T-cell (primary cell): Measurements from ENCODE around the gene PRDM16. TPM values are rescaled to one million over a fixed set of nuclear protein-coding genes. Genes with fewer than 3 reads are reported as not detected.

Experiments used
- ATAC-seq, 4 experiments: fragments of 200-7000 bp in 3 of 4; fragments of 150-1000 bp in 1 of 4; cut with Tn5 transposase; replicated peaks in 1 of 4; 1 replicate in 3 of 4; 2 replicates in 1 of 4; pipeline ENCODE4 v1.10.0; 2021; ENCODE audit warnings: moderate library complexity in 3 of 4, mild to moderate bottlenecking in 2 of 4, moderate number of reproducible peaks in 1 of 4
- CTCF ChIA-PET, 2 donors: fragments of 300-600 bp; sonication (Branson Sonifier 250); formaldehyde crosslinking; loops; one replicate each; lab custom pipeline; 2022; ENCODE audit warnings: antibody characterized with exemption in 2 of 2; lab: Charles Lee
- POLR2A ChIA-PET, 2 donors: fragments of 300-600 bp; sonication (Branson Sonifier 250); formaldehyde crosslinking; loops; one replicate each; lab custom pipeline; 2022; ENCODE audit warnings: antibody characterized with exemption in 2 of 2; lab: Charles Lee
- DNase-seq, 35 experiments: peaks; one replicate each; pipeline versions ENCODE4 v3.0.0 to v3.0.0-alpha.2; 2013 to 2023
- H3K27ac ChIP-seq: one replicate; pipeline ENCODE4 v1.5.1; 2013; ENCODE audit warnings: low read length
- H3K27me3 ChIP-seq, 2 experiments: replicated peaks in 1 of 2; 1 replicate in 1 of 2; 2 replicates in 1 of 2; pipeline versions ENCODE4 v1.6.1 to v1.7.0; 2013; ENCODE audit warnings: low read length in 1 of 2, mixed read lengths in 1 of 2; ENCODE audit not compliant: control insufficient read depth in 2 of 2, insufficient read depth in 2 of 2; ENCODE audit errors: extremely low read depth in 1 of 2
- H3K36me3 ChIP-seq, 2 donors: 1 replicate in 1 of 2; 2 replicates in 1 of 2; pipeline versions ENCODE4 v1.6.1 to v1.7.0; 2013; ENCODE audit warnings: low read length in 1 of 2; ENCODE audit not compliant: control insufficient read depth in 2 of 2, insufficient read depth in 1 of 2; ENCODE audit errors: extremely low read depth in 1 of 2
- H3K4me1 ChIP-seq, 2 experiments: 1 replicate in 1 of 2; 2 replicates in 1 of 2; pipeline versions ENCODE4 v1.6.1 to v1.7.0; 2013; ENCODE audit warnings: low read length in 2 of 2, mixed read lengths in 1 of 2; ENCODE audit not compliant: insufficient read depth in 2 of 2, control insufficient read depth in 1 of 2; ENCODE audit errors: extremely low read depth in 1 of 2
- H3K4me3 ChIP-seq, 2 donors: 1 replicate in 1 of 2; 2 replicates in 1 of 2; pipeline versions ENCODE4 v1.5.1 to v1.7.0; 2013; ENCODE audit warnings: mild to moderate bottlenecking in 2 of 2, low read length in 1 of 2, moderate library complexity in 1 of 2; ENCODE audit not compliant: control insufficient read depth in 1 of 2; ENCODE audit errors: extremely low read depth in 1 of 2
- H3K9me3 ChIP-seq: 2 replicates; pipeline ENCODE4 v1.7.0; 2013
- H3K27ac Mint-ChIP-seq, 2 donors: one replicate each; pipeline ENCODE4 v1.8.0; 2020 to 2021; ENCODE audit warnings: mild to moderate bottlenecking in 2 of 2, mixed read lengths in 2 of 2
- H3K27me3 Mint-ChIP-seq, 2 donors: one replicate each; pipeline ENCODE4 v1.8.0; 2021 to 2022; ENCODE audit warnings: mixed read lengths in 2 of 2
- H3K36me3 Mint-ChIP-seq: one replicate; pipeline ENCODE4 v1.8.0; 2021; ENCODE audit warnings: mixed read lengths
- H3K4me1 Mint-ChIP-seq, 3 donors: one replicate each; pipeline ENCODE4 v1.8.0; 2020 to 2022; ENCODE audit warnings: mixed read lengths in 3 of 3, mild to moderate bottlenecking in 1 of 3
- H3K4me3 Mint-ChIP-seq, 3 donors: one replicate each; pipeline ENCODE4 v1.8.0; 2020 to 2022; ENCODE audit warnings: mild to moderate bottlenecking in 3 of 3, mixed read lengths in 3 of 3, moderate library complexity in 3 of 3
- H3K9me3 Mint-ChIP-seq, 3 donors: one replicate each; pipeline ENCODE4 v1.8.0; 2020 to 2022; ENCODE audit warnings: mixed read lengths in 3 of 3
- WGBS: methylation state at CpG from one replicate; pipeline ENCODE4 v1.1.5; 2013; ENCODE audit warnings: missing lambda C conversion rate; ENCODE audit not compliant: insufficient coverage; 5-methylcytosine and 5-hydroxymethylcytosine counted together
- total RNA-seq, 35 experiments: library from RNA in 6 of 35; stranded (reverse) in 6 of 35; fragments of 120-200 nt in 1 of 35; gene quantifications; one replicate each; pipeline versions ENCODE4 v1.2.1 to v1.2.4 and lab custom pipeline; 2013 to 2026

The PRDM16 gene
- total RNA-seq, 5 donors from 2014 or later (not counting 1 experiment from before 2014, with no cell fraction given): 0.15 to 0.70 (median 0.24) TPM; not detected in 1

DNA sequence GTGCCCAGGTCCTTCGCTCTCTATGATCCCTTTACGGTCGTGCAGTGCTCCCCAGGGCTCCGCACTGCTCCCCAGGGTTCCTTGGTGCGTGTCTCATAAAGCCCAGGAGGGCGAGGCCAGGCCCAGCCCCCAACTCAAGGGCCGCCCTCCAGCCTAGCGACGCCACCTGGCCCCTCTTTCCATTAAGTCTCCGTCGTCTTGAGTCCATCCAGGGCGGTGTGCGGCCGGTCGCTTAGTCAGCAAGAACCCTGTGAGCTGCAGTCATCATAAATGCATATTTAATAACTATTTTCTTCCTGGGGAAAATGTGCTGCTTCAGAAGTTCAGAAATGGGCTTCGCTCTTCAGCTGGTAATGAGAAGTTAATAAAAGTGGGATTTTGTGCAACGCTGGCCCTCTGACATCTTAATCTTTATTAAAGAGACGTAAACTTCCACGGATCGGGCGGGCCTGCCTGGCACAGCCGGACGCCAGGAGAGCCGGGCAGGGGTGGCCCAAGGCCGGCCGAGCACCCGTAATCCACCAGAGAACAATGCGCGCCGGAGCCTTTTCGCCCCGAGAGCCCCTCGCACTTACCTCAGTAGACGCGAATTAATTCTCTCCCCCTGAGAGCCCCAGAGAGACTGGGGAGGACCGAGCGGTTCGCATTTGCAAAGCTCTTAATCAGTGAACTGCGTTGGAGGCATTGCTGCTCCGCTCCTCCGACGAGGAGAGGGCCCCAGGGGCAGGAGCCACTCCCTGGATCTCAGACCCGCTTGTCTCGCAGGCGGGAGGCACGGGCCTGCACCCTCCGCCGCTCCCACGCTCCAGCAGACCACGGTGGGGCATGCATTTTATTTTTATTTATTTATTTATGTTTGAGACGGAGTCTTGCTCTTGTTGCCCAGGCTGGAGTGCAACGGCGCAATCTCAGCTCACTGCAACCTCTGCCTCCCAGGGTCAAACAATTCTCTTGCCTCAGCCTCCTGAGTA is 197.1 kb downstream of the PRDM16 start:
- H3K27me3 ChIP-seq: peaks cover 0 to 29% of the 10 kb centered on the region in 2 experiments
- Mint-ChIP-seq H3K4me1 (no peaks in the 10 kb centered on the region), H3K9me3 (no peaks in the 10 kb centered on the region), H3K27me3 (peaks cover 3 to 4% of the 10 kb centered on the region in 2 donors), H3K36me3 (no peaks in the 10 kb centered on the region), H3K4me3 (no peak overlapping the region), H3K27ac (no peak overlapping the region)
- DNase-seq (no peak), ATAC-seq (no peak)
- WGBS: 95% methylated on average over 38 of the region's 53 CpGs
- CTCF ChIA-PET: no interaction called here
- no peaks in the 10 kb centered on the region for H3K36me3 ChIP-seq
- H3K9me3 ChIP-seq: no peaks in the 10 kb centered on the region
- POLR2A ChIA-PET: no interaction called here
- H3K4me3 ChIP-seq: no peak overlapping the region
- no peaks in the 10 kb centered on the region for H3K4me1 ChIP-seq
- no peak overlapping the region for H3K27ac ChIP-seq

DNA sequence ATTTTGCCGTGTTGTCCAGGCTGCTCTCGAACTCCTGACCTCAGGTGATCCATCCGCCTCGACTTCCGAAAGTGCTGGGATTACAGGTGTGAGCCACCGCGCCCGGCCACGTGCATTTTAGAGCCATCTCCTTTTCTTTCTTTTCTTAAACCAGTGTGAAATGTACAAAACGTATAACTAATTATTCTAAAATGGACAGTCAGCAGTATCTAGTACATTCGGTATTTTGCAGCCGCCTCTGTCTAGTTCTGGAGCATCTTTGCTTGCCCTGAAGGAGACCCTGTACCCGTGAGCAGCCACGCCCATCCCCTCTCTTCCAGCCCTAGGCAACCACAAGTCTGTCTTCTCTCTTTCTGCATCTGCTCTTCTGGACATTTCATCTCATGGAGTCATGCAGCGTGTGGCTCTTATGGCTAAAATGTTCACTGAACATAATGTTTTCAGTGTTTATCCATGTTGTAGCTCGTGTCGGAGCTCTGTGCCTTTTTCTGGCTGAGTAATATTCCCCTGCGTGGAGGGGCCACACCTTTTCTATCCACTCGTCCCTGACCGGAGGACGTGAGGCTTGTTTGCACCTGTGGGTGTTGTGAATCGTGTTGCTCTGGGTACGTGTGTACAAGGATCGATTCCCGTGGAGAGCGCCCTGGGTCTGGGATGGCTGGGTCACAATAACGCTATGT is 198.0 kb downstream of the PRDM16 start:
- no peak overlapping the region for H3K4me3 ChIP-seq
- H3K27ac ChIP-seq: no peak overlapping the region
- 75% methylated on average over 18 of the region's 27 CpGs for WGBS
- H3K4me1 ChIP-seq: no peaks in the 10 kb centered on the region
- ChIA-PET POLR2A (no interaction called here), CTCF (no interaction called here)
- DNase-seq (no peak), ATAC-seq (no peak)
- H3K27me3 Mint-ChIP-seq: peaks cover 3 to 4% of the 10 kb centered on the region in 2 donors
- no peaks in the 10 kb centered on the region for H3K4me1 Mint-ChIP-seq
- no peaks in the 10 kb centered on the region for H3K9me3 ChIP-seq
- no peaks in the 10 kb centered on the region for H3K36me3 ChIP-seq
- H3K9me3 Mint-ChIP-seq: no peaks in the 10 kb centered on the region
- no peak overlapping the region for H3K4me3 Mint-ChIP-seq
- no peak overlapping the region for H3K27ac Mint-ChIP-seq
- no peaks in the 10 kb centered on the region for H3K36me3 Mint-ChIP-seq
- H3K27me3 ChIP-seq: peaks cover 0 to 23% of the 10 kb centered on the region in 2 experiments

DNA sequence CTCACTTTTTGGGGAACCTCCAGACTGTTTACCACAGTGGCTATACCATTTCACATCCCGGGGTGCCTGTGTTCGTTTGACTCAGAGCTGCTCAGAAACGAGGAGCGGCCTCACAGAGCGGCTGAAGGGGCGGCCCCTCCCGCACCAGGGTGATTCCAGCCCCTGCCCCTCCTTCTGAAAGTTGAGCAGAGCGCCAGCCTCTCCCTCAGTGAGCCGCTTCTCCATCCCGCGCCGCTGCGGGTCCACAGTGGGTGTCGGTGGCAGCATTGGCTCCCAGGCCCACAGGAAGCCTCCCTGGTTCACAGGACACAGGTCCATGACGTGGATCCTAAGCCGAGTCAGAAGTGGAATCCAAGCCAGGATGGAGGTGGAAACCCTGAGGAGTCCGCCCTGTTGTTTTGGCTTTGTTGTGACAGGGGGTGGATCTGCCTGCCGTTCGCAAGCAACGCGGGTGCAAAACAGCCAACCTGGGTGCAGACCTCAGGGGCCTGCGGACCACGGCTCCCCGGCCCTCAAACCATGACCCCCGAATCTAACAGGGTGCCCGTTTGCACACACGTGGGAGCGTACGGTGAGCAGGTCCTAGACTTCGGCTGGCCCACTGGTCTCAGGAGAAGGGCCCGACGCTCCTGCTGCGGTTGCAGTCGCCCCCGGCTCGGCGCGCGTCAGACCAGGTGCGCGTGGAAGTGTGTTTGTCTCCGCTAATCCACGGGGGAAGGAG is 198.7 kb downstream of the PRDM16 start:
- Histone ChIP-seq H3K4me3 (no peak overlapping the region), H3K36me3 (no peaks in the 10 kb centered on the region), H3K4me1 (no peaks in the 10 kb centered on the region), H3K9me3 (no peaks in the 10 kb centered on the region), H3K27me3 (peaks cover 0 to 17% of the 10 kb centered on the region in 2 experiments), H3K27ac (no peak overlapping the region)
- H3K27ac Mint-ChIP-seq: no peak overlapping the region
- no peak for ATAC-seq
- WGBS: 92% methylated on average over 43 of the region's 43 CpGs
- H3K9me3 Mint-ChIP-seq: no peaks in the 10 kb centered on the region
- no peak for DNase-seq
- H3K36me3 Mint-ChIP-seq: no peaks in the 10 kb centered on the region
- peaks cover 3 to 4% of the 10 kb centered on the region in 2 donors for H3K27me3 Mint-ChIP-seq
- no peaks in the 10 kb centered on the region for H3K4me1 Mint-ChIP-seq
- ChIA-PET CTCF (no interaction called here), POLR2A (no interaction called here)
- no peak overlapping the region for H3K4me3 Mint-ChIP-seq

- Histone ChIP-seq H3K4me1 (no peaks in the 10 kb centered on the region), H3K36me3 (no peaks in the 10 kb centered on the region), H3K27me3 (peaks cover 0 to 11% of the 10 kb centered on the region in 2 experiments), H3K4me3 (no peak overlapping the region), H3K27ac (no peak overlapping the region), H3K9me3 (no peaks in the 10 kb centered on the region)
- ChIA-PET POLR2A (no interaction called here), CTCF (no interaction called here)
- no peaks in the 10 kb centered on the region for H3K4me1 Mint-ChIP-seq
- H3K27ac Mint-ChIP-seq: no peak overlapping the region
- no peak overlapping the region for H3K4me3 Mint-ChIP-seq
- 94% methylated on average over 7 of the region's 11 CpGs for WGBS
- H3K36me3 Mint-ChIP-seq: no peaks in the 10 kb centered on the region
- no peak for DNase-seq
- H3K27me3 Mint-ChIP-seq: peaks cover 3 to 4% of the 10 kb centered on the region in 2 donors
- no peak for ATAC-seq
- H3K9me3 Mint-ChIP-seq: no peaks in the 10 kb centered on the region
Measured at GRCh38 chr1:3268281-3268680, 199.3 kb downstream of the PRDM16 start.

DNA sequence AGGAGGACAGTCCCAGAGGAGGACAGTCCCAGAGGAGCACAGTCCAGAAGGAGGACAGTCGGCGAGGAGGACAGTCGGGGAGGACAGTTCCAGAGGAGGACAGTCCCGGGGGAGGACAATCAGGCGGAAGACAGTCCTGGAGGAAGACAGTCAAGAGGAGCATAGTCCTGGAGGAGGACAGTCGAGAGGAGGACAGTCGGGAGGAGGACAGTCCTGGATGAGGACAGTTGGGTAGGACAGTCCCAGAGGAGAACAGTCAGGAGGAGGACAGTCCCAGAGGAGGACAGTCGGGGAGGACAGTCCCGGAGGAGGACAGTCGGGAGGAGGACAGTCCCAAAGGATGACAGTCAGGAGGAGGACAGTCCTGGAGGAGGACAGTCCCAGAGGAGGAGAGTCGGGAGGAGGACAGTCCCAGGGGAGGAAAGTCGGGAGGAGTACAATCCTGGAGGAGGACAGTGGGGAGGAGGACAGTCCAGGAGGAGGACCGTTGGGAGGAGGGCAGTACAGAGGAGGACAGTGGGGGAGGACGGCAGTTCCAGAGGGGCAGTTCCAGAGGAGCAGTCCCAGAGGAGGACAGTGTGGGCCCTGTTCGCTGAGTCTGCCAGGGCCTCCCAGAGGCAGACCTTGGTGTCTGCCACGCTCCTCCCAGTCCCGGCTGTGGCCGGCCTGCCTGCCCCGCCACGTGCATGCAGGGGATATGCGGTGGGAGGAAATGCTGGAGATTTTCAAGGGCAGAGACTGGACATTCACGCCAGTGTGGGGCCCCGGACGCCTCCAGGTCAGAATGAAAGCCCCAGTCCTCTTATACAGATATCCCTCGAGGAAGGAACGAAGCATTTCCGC is 201.6 kb downstream of the PRDM16 start:
- Histone ChIP-seq H3K4me1 (no peaks in the 10 kb centered on the region), H3K27me3 (peaks cover 0 to 2% of the 10 kb centered on the region in 2 experiments), H3K27ac (no peak overlapping the region), H3K36me3 (no peaks in the 10 kb centered on the region), H3K9me3 (no peaks in the 10 kb centered on the region), H3K4me3 (no peak overlapping the region)
- H3K4me1 Mint-ChIP-seq: no peaks in the 10 kb centered on the region
- WGBS: 87% methylated on average over 18 of the region's 27 CpGs
- no peak overlapping the region for H3K4me3 Mint-ChIP-seq
- ATAC-seq: no peak
- H3K9me3 Mint-ChIP-seq: no peaks in the 10 kb centered on the region
- POLR2A ChIA-PET: no interaction called here
- no peak overlapping the region for H3K27ac Mint-ChIP-seq
- H3K27me3 Mint-ChIP-seq: no peaks in the 10 kb centered on the region
- H3K36me3 Mint-ChIP-seq: no peaks in the 10 kb centered on the region
- DNase-seq: no peak
- CTCF ChIA-PET: no interaction called here
